Body of pancreas (tissue), 4 donors: ENCODE measurements around the gene CD151.

ENCODE experiments used
- CTCF ChIP-seq, 7 experiments: fragments of 450-650 bp in 4 of 7; fragments of 200-600 bp in 3 of 7; sonication (generic) in 3 of 7; IDR thresholded peaks; one replicate each; pipeline ENCODE4 v1.5.1; 2016 to 2019; ENCODE audit warnings: antibody characterized with exemption in 7 of 7
- POLR2A ChIP-seq, 3 donors: fragments of 450-650 bp; IDR thresholded peaks; one replicate each; pipeline ENCODE4 v1.6.1; 2016; ENCODE audit warnings: antibody characterized with exemption in 3 of 3, mild to moderate bottlenecking in 2 of 3

- TF ChIP-seq CTCF (IDR thresholded peaks at IDR 0.05) (no peak), POLR2A (IDR thresholded peaks at IDR 0.05) (no peak)
These were observed 27.7 kb downstream of the CD151 start for GRCh38 chr11:860234-861104.
